Parietal lobe (tissue), 2 donors: Measurements from ENCODE around the gene TOM1L1. TPM values are rescaled to one million over a fixed set of nuclear protein-coding genes. Genes with fewer than 3 reads are reported as not detected.

Experiments
- small RNA-seq: library from RNA; depleted of rRNA; stranded (forward); fragments of <200 nt; gene quantifications from one replicate; pipeline ENCODE3, GENCODE V24; 2014; ENCODE audit warnings: low replicate concordance
- total RNA-seq: library from RNA; depleted of rRNA; stranded (reverse); fragments of >200 nt; gene quantifications from one replicate; pipeline ENCODE4 v1.2.3, GENCODE V29; 2014

TOM1L1 gene, protein sequence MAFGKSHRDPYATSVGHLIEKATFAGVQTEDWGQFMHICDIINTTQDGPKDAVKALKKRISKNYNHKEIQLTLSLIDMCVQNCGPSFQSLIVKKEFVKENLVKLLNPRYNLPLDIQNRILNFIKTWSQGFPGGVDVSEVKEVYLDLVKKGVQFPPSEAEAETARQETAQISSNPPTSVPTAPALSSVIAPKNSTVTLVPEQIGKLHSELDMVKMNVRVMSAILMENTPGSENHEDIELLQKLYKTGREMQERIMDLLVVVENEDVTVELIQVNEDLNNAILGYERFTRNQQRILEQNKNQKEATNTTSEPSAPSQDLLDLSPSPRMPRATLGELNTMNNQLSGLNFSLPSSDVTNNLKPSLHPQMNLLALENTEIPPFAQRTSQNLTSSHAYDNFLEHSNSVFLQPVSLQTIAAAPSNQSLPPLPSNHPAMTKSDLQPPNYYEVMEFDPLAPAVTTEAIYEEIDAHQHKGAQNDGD
- 11.3 TPM for total RNA-seq

GRCh38 chr17:54900457-54901229, at the start of gene TOM1L1:
Gene TOM1L1 (plus strand): TSS chr17:54900852. CDS start chr17:54900866, 14 bp downstream.

GRCh38 chr17:54968262-54968987, 67.8 kb downstream of the TOM1L1 start, which contains the start of the genes COX11 and STXBP4:
Gene COX11 (minus strand): TSS chr17:54968654. CDS start chr17:54968646, 8 bp downstream.
Gene STXBP4 (plus strand): TSS chr17:54968765. CDS start chr17:54986220, 17,455 bp downstream.

Small RNA genes within 50 kb of the gene (small RNA-seq; reads per million reads assigned to genes)
- gene AC007485.1 = not detected

Other genes with a start within 250 kb of the TOM1L1 start
- gene COX11, start 67.8 kb downstream of the TOM1L1 start, total RNA-seq = 112 TPM
- 44.8 TPM for gene STXBP4, start 67.9 kb downstream of the TOM1L1 start, total RNA-seq